SU-DHL-6 (cell line): ENCODE measurements around the gene SLC7A8.

Experiments
- H2AFZ ChIP-seq: fragments of 200-600 bp; sonication (generic); 2 replicates; pipeline ENCODE4 v1.6.1; 2014; ENCODE audit warnings: low read depth, mild to moderate bottlenecking, moderate library complexity, mixed read lengths, antibody characterized with exemption, low read length; ENCODE audit not compliant: severe bottlenecking
- H3F3A ChIP-seq: fragments of 200-600 bp; shearing (Covaris generic); 2 replicates; pipeline ENCODE4 v1.6.0; 2016; ENCODE audit warnings: antibody characterized with exemption, mild to moderate bottlenecking; ENCODE audit not compliant: insufficient read depth
- H3K27ac ChIP-seq: fragments of 200-600 bp; sonication (generic); 2 replicates; pipeline ENCODE4 v1.5.1; 2016; ENCODE audit warnings: low read depth, mild to moderate bottlenecking, low read length, moderate library complexity, mixed read lengths
- H3K27me3 ChIP-seq: fragments of 200-600 bp; sonication (generic), shearing (Covaris generic); 2 replicates; pipeline ENCODE4 v1.6.0; 2014; ENCODE audit warnings: mild to moderate bottlenecking, low read length
- H3K36me3 ChIP-seq: fragments of 200-600 bp; sonication (generic); 2 replicates; pipeline ENCODE4 v1.6.1; 2014; ENCODE audit warnings: mild to moderate bottlenecking, low read length, mixed read lengths
- H3K4me2 ChIP-seq: fragments of 300-600, 200-600 bp; shearing (Covaris generic), sonication (generic); 2 replicates; pipeline ENCODE4 v1.6.0; 2014; ENCODE audit warnings: low read length, low read depth, mild to moderate bottlenecking; ENCODE audit not compliant: poor library complexity, severe bottlenecking
- H3K4me3 ChIP-seq: fragments of 200-600 bp; sonication (generic); 2 replicates; pipeline ENCODE4 v1.5.1; 2014; ENCODE audit warnings: antibody characterized with exemption, low read length, mild to moderate bottlenecking, mixed read lengths; ENCODE audit not compliant: insufficient read depth, poor library complexity, severe bottlenecking
- H3K79me2 ChIP-seq: fragments of 200-600 bp; sonication (generic); 2 replicates; pipeline ENCODE4 v1.6.1; 2014; ENCODE audit warnings: mild to moderate bottlenecking, low read length, moderate library complexity; ENCODE audit not compliant: insufficient read depth
- H3K9ac ChIP-seq: fragments of 200-600 bp; sonication (generic); 2 replicates; pipeline ENCODE4 v1.7.0; 2014; ENCODE audit warnings: mild to moderate bottlenecking, low read length
- H3K9me2 ChIP-seq: fragments of 200-600 bp; sonication (generic); replicated peaks from 2 replicates; pipeline ENCODE4 v1.6.1; 2014; ENCODE audit warnings: low read length; ENCODE audit not compliant: insufficient read depth
- H3K9me3 ChIP-seq: fragments of 200-600 bp; sonication (generic); 2 replicates; pipeline ENCODE4 v1.6.1; 2014; ENCODE audit warnings: low read length, mixed read lengths; ENCODE audit not compliant: insufficient read depth
- H4K20me1 ChIP-seq: fragments of 200-600 bp; sonication (generic); 2 replicates; pipeline ENCODE4 v1.6.1; 2014; ENCODE audit warnings: low read depth, mild to moderate bottlenecking, antibody characterized with exemption, low read length, moderate library complexity, mixed read lengths
- CTCF ChIP-seq: fragments of 200-600 bp; sonication (generic); IDR thresholded peaks from one replicate; pipeline ENCODE4 v1.5.1; 2017; ENCODE audit warnings: antibody characterized with exemption, mild to moderate bottlenecking, low read length, moderate library complexity; ENCODE audit not compliant: insufficient read depth, poor library complexity, severe bottlenecking
- EZH2phosphoT487 ChIP-seq: fragments of 200-600 bp; sonication (generic), shearing (Covaris generic); conservative IDR thresholded peaks from 2 replicates; pipeline ENCODE4 v1.6.1; 2018; ENCODE audit warnings: mild to moderate bottlenecking, antibody characterized with exemption, low read length, moderate library complexity, mixed read lengths

The SLC7A8 gene

DNA sequence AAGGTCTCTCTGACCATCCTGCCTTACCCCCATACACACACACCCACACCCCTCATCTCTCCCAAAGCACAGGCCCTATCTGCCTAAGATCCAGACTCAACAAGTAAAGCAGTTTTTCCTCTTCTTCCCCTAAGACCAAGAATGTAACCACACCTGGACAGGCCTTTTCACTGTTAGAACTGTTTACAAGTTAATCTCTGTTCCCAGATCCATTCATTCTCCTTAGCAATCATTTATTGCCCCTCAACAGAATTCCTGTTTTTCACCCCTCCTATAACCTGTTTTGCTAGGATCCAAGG lies 76.8 kb downstream of the SLC7A8 start:
- Histone ChIP-seq H3K36me3 (no peaks in the 10 kb centered on the region), H3K4me3 (no peak overlapping the region), H3K9ac (no peak overlapping the region), H3K79me2 (no peaks in the 10 kb centered on the region), H3K27ac (no peak overlapping the region), H3K9me2 (no peaks in the 10 kb centered on the region), H3K27me3 (no peaks in the 10 kb centered on the region), H3K4me2 (no peak overlapping the region), H4K20me1 (no peaks in the 10 kb centered on the region), H3F3A (no peaks in the 10 kb centered on the region), H2AFZ (no peak overlapping the region), H3K9me3 (no peaks in the 10 kb centered on the region)
- TF ChIP-seq EZH2phosphoT487: no peak

DNA sequence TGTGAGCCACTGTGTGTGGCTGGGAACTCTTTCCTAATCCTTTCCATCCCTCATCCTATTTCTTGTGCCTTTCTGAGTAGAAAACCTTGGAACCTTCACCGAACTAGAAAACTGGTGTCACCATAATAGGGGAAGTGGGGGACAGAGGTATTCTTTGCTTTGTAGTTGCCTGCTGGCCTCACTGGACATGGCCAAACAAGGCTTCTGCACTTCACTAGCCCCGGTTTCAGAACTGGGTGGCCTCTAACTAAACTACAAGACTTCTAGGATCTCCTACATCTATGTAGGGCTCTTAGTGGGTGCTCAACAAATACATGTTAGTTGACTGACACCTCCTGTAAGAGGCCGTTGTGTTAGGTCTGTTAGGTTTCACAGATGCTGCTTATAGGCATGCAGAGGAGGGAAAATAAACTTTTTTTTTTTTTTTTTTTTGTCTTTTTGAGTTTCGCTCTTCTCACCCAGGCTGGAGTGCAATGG lies 78.1 kb downstream of the SLC7A8 start:
- Histone ChIP-seq H3K9ac (no peak overlapping the region), H3K9me2 (no peaks in the 10 kb centered on the region), H3K79me2 (no peaks in the 10 kb centered on the region), H3K27me3 (no peaks in the 10 kb centered on the region), H3K9me3 (no peaks in the 10 kb centered on the region), H3K4me2 (no peak overlapping the region), H3K36me3 (no peaks in the 10 kb centered on the region), H3K4me3 (no peak overlapping the region), H2AFZ (no peak overlapping the region), H4K20me1 (no peaks in the 10 kb centered on the region), H3K27ac (no peak overlapping the region), H3F3A (no peaks in the 10 kb centered on the region)
- TF ChIP-seq CTCF (no peak), EZH2phosphoT487 (no peak)

- no peak for TF ChIP-seq CTCF
- TF ChIP-seq EZH2phosphoT487: no peak
- Histone ChIP-seq H3K4me2 (no peak within 1 kb of the TSS), H4K20me1 (no peaks in the 10 kb centered on the region), H3K9me3 (no peaks in the 10 kb centered on the region), H3K79me2 (no peaks in the 10 kb centered on the region), H3K9ac (no peak within 1 kb of the TSS), H3K27ac (no peak within 1 kb of the TSS), H2AFZ (no peak within 1 kb of the TSS), H3K27me3 (no peaks in the 10 kb centered on the region), H3K36me3 (no peaks in the 10 kb centered on the region), H3F3A (no peaks in the 10 kb centered on the region), H3K9me2 (no peaks in the 10 kb centered on the region), H3K4me3 (no peak within 1 kb of the TSS)
Observed at GRCh38 chr14:23104591-23105347, 78.7 kb downstream of the SLC7A8 start, which contains the start of gene CIROP. TSS of gene CIROP (minus strand) at chr14:23104989. CDS start at chr14:23104920, 69 bp downstream.

- Histone ChIP-seq H3K4me3 (no peak overlapping the region), H3K9me2 (no peaks in the 10 kb centered on the region), H3K9ac (no peak overlapping the region), H2AFZ (no peak overlapping the region), H3K79me2 (no peaks in the 10 kb centered on the region), H3K27me3 (no peaks in the 10 kb centered on the region), H4K20me1 (no peaks in the 10 kb centered on the region), H3K4me2 (no peak overlapping the region), H3K36me3 (no peaks in the 10 kb centered on the region), H3K27ac (no peak overlapping the region), H3K9me3 (no peaks in the 10 kb centered on the region), H3F3A (no peaks in the 10 kb centered on the region)
- TF ChIP-seq EZH2phosphoT487 (no peak), CTCF (no peak)
Observed at GRCh38 chr14:23104070-23104590, 79.3 kb downstream of the SLC7A8 start.
